HEK293 (cell line): Measurements from ENCODE around the gene ELL2.

ENCODE experiments used
- EGR2 ChIP-seq: fragments of 450-650 bp; formaldehyde crosslinking; IDR thresholded peaks from 2 replicates; pipeline ENCODE4 v1.5.1; 2016; ENCODE audit warnings: low read depth, missing biosample characterization, missing genetic modification characterization
- FEZF1 ChIP-seq: fragments of 450-650 bp; formaldehyde crosslinking; IDR thresholded peaks from 2 replicates; pipeline ENCODE4 v1.5.1; 2016; ENCODE audit warnings: missing biosample characterization, missing genetic modification characterization
- GLIS2 ChIP-seq: fragments of 450-650 bp; formaldehyde crosslinking; IDR thresholded peaks from 2 replicates; pipeline ENCODE4 v1.5.1; 2016; ENCODE audit warnings: missing biosample characterization, missing genetic modification characterization
- IKZF3 ChIP-seq: fragments of 450-650 bp; IDR thresholded peaks from 2 replicates; pipeline ENCODE4 v1.5.0; 2018; ENCODE audit warnings: missing biosample characterization, mild to moderate bottlenecking, missing genetic modification characterization, moderate library complexity
- KLF1 ChIP-seq: fragments of 450-650 bp; formaldehyde crosslinking; IDR thresholded peaks from 2 replicates; pipeline ENCODE4 v1.5.1; 2016; ENCODE audit warnings: missing biosample characterization, missing genetic modification characterization
- KLF16 ChIP-seq: fragments of 450-650 bp; formaldehyde crosslinking; IDR thresholded peaks from 2 replicates; pipeline ENCODE4 v1.5.1; 2017; ENCODE audit warnings: missing biosample characterization, missing genetic modification characterization
- KLF9 ChIP-seq: fragments of 450-650 bp; formaldehyde crosslinking; IDR thresholded peaks from 2 replicates; pipeline ENCODE4 v1.5.1; 2016; ENCODE audit warnings: missing biosample characterization, missing genetic modification characterization, low read depth
- OSR2 ChIP-seq: fragments of 450-650 bp; formaldehyde crosslinking; IDR thresholded peaks from 2 replicates; pipeline ENCODE4 v1.5.1; 2016; ENCODE audit warnings: missing biosample characterization, missing genetic modification characterization
- PRDM1 ChIP-seq: fragments of 450-650 bp; formaldehyde crosslinking; IDR thresholded peaks from 2 replicates; pipeline ENCODE4; 2016; ENCODE audit warnings: missing biosample characterization, missing genetic modification characterization
- SP7 ChIP-seq: fragments of 450-650 bp; formaldehyde crosslinking; IDR thresholded peaks from 2 replicates; pipeline ENCODE4 v1.5.1; 2016; ENCODE audit warnings: missing biosample characterization, missing genetic modification characterization
- ZBTB11 ChIP-seq: fragments of 450-650 bp; formaldehyde crosslinking; conservative IDR thresholded peaks from 2 replicates; pipeline ENCODE4 v1.5.1; 2016; ENCODE audit warnings: low read depth, missing biosample characterization, missing genetic modification characterization
- ZIC2 ChIP-seq: fragments of 450-650 bp; formaldehyde crosslinking; IDR thresholded peaks from 2 replicates; pipeline ENCODE4 v1.5.1; 2016; ENCODE audit warnings: missing biosample characterization, missing genetic modification characterization
- ZNF2 ChIP-seq: fragments of 450-650 bp; formaldehyde crosslinking; IDR thresholded peaks from 2 replicates; pipeline ENCODE4 v1.5.1; 2016; ENCODE audit warnings: missing biosample characterization, missing genetic modification characterization
- ZNF335 ChIP-seq: fragments of 450-650 bp; formaldehyde crosslinking; conservative IDR thresholded peaks from 2 replicates; pipeline ENCODE4 v1.5.1; 2016; ENCODE audit warnings: missing biosample characterization, missing genetic modification characterization
- ZNF394 ChIP-seq: fragments of 450-650 bp; formaldehyde crosslinking; IDR thresholded peaks from 2 replicates; pipeline ENCODE4 v1.5.1; 2016; ENCODE audit warnings: missing biosample characterization, missing genetic modification characterization, mild to moderate bottlenecking, moderate library complexity, borderline replicate concordance
- ZNF423 ChIP-seq: fragments of 450-650 bp; formaldehyde crosslinking; IDR thresholded peaks from 2 replicates; pipeline ENCODE4 v1.5.1; 2016; ENCODE audit warnings: missing biosample characterization, missing genetic modification characterization
- ZNF521 ChIP-seq: fragments of 450-650 bp; formaldehyde crosslinking; IDR thresholded peaks from 2 replicates; pipeline ENCODE4 v1.5.1; 2017; ENCODE audit warnings: missing biosample characterization, mild to moderate bottlenecking, missing genetic modification characterization
- ZNF623 ChIP-seq: fragments of 450-650 bp; formaldehyde crosslinking; IDR thresholded peaks from 2 replicates; pipeline ENCODE4 v1.5.1; 2016; ENCODE audit warnings: missing biosample characterization, missing genetic modification characterization
- ZNF629 ChIP-seq: fragments of 450-650 bp; formaldehyde crosslinking; IDR thresholded peaks from 2 replicates; pipeline ENCODE4 v1.5.1; 2017; ENCODE audit warnings: missing biosample characterization, missing genetic modification characterization
- ZNF791 ChIP-seq: fragments of 450-650 bp; formaldehyde crosslinking; IDR thresholded peaks from 2 replicates; pipeline ENCODE4 v1.5.1; 2016; ENCODE audit warnings: missing biosample characterization, missing genetic modification characterization
- ZNF843 ChIP-seq: fragments of 450-650 bp; formaldehyde crosslinking; IDR thresholded peaks from 2 replicates; pipeline ENCODE4 v1.5.1; 2016; ENCODE audit warnings: missing biosample characterization, missing genetic modification characterization
- ZSCAN4 ChIP-seq: fragments of 450-650 bp; formaldehyde crosslinking; IDR thresholded peaks from 2 replicates; pipeline ENCODE4 v1.5.1; 2017; ENCODE audit warnings: missing biosample characterization, missing genetic modification characterization
- ZSCAN5A ChIP-seq: fragments of 450-650 bp; formaldehyde crosslinking; IDR thresholded peaks from 2 replicates; pipeline ENCODE4 v1.5.1; 2016; ENCODE audit warnings: missing biosample characterization, missing genetic modification characterization
- ZXDB ChIP-seq: fragments of 450-650 bp; formaldehyde crosslinking; IDR thresholded peaks from 2 replicates; pipeline ENCODE4 v1.5.1; 2016; ENCODE audit warnings: missing biosample characterization, missing genetic modification characterization
- TF ChIP-seq, protein P1 (sequence below): fragments of 450-650 bp; formaldehyde crosslinking; IDR thresholded peaks from 2 replicates; pipeline ENCODE4 v1.5.1; 2016; ENCODE audit warnings: missing biosample characterization, missing genetic modification characterization, low read depth
- TF ChIP-seq, protein P2 (sequence below): fragments of 450-650 bp; formaldehyde crosslinking; conservative IDR thresholded peaks from 2 replicates; pipeline ENCODE4 v1.5.1; 2016; ENCODE audit warnings: low read depth, missing biosample characterization, missing genetic modification characterization

ELL2 gene

DNA sequence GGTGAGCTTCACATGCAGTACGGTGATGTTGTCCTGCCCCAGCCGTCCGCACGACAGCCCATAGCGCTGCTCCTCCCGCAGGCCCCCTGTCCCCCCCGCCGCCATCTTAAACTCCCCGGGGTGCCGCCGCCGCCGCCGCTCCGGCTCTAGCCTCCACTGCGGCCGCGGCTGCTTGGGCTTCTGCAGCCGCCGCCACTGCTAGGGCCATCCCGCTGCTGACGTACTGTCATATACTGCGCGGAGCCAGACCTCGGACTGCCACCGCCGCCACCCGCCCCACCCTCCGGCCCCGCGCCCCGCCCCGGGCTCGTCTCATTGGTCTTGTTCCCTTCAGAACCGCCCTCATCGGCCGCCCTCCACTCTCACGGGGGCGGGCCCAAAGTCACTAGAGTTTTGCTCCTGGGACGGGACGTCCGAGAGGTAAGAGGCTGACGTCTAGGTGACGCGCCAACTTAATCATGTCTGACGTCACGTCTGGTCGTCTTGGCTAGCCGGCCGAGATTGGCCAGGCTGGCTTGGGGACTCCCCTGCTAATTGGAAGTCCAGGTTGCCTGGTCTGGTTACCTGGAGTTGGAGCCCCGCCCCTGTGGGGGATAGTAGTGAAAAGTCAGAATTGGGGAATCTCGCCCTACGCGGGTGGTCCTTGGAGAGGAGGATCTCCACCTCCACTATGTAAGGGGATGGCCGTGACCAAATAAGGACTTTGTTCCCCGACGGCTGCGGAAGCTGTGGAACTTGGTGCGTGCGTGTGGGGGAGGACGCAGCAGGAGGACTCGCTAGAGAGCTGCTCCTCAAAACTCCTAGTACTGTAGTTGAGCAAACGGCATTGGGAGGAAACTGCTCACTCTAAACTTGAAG, at the start of gene ELL2 (continued):
- TF ChIP-seq ZBTB11 (tag by site-specific recombination) (peak; percentile 47; the same call in 1 of the 2 replicates), ZIC2 (tag by site-specific recombination) (peak; percentile 62), KLF1 (tag by site-specific recombination) (0 out of 2 replicates have a peak, but pooled peaks have one; percentile 10), ZXDB (peak; percentile 74), ZNF2 (tag by site-specific recombination) (0 out of 2 replicates have a peak, but pooled peaks have one; percentile 37), ZNF843 (tag by site-specific recombination) (peak; percentile 18; the same call in 1 of the 2 replicates), GLIS2 (tag by site-specific recombination) (peak; percentile 79), PRDM1 (tag by site-specific recombination) (peak; percentile 72), ZSCAN5A (tag by site-specific recombination) (no peak; the same call in 1 of the 2 replicates), ZNF423 (tag by site-specific recombination) (peak; percentile 83; the same call in 1 of the 2 replicates), ZNF629 (tag by site-specific recombination) (peak; percentile 100), OSR2 (tag by site-specific recombination) (peak; percentile 40; the same call in 1 of the 2 replicates), KLF9 (peak; percentile 11; the same call in 1 of the 2 replicates), EGR2 (tag by site-specific recombination) (peak; percentile 16; the same call in 1 of the 2 replicates), ZSCAN4 (tag by site-specific recombination) (no peak), SP7 (peak; percentile 77), IKZF3 (tag by site-specific recombination) (peak; percentile 55), ZNF623 (tag by site-specific recombination) (0 out of 2 replicates have a peak, but pooled peaks have one; percentile 8), ZNF394 (tag by site-specific recombination) (0 out of 2 replicates have a peak, but pooled peaks have one; percentile 52), ZNF521 (tag by site-specific recombination) (no peak), FEZF1 (tag by site-specific recombination) (peak; percentile 71), ZNF791 (tag by site-specific recombination) (no peak), ZNF335 (tag by site-specific recombination) (peak; percentile 93), KLF16 (tag by site-specific recombination) (no peak)
- TF ChIP-seq, protein P1, sequence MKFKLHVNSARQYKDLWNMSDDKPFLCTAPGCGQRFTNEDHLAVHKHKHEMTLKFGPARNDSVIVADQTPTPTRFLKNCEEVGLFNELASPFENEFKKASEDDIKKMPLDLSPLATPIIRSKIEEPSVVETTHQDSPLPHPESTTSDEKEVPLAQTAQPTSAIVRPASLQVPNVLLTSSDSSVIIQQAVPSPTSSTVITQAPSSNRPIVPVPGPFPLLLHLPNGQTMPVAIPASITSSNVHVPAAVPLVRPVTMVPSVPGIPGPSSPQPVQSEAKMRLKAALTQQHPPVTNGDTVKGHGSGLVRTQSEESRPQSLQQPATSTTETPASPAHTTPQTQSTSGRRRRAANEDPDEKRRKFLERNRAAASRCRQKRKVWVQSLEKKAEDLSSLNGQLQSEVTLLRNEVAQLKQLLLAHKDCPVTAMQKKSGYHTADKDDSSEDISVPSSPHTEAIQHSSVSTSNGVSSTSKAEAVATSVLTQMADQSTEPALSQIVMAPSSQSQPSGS: peak; percentile 98
- TF ChIP-seq, protein P2, sequence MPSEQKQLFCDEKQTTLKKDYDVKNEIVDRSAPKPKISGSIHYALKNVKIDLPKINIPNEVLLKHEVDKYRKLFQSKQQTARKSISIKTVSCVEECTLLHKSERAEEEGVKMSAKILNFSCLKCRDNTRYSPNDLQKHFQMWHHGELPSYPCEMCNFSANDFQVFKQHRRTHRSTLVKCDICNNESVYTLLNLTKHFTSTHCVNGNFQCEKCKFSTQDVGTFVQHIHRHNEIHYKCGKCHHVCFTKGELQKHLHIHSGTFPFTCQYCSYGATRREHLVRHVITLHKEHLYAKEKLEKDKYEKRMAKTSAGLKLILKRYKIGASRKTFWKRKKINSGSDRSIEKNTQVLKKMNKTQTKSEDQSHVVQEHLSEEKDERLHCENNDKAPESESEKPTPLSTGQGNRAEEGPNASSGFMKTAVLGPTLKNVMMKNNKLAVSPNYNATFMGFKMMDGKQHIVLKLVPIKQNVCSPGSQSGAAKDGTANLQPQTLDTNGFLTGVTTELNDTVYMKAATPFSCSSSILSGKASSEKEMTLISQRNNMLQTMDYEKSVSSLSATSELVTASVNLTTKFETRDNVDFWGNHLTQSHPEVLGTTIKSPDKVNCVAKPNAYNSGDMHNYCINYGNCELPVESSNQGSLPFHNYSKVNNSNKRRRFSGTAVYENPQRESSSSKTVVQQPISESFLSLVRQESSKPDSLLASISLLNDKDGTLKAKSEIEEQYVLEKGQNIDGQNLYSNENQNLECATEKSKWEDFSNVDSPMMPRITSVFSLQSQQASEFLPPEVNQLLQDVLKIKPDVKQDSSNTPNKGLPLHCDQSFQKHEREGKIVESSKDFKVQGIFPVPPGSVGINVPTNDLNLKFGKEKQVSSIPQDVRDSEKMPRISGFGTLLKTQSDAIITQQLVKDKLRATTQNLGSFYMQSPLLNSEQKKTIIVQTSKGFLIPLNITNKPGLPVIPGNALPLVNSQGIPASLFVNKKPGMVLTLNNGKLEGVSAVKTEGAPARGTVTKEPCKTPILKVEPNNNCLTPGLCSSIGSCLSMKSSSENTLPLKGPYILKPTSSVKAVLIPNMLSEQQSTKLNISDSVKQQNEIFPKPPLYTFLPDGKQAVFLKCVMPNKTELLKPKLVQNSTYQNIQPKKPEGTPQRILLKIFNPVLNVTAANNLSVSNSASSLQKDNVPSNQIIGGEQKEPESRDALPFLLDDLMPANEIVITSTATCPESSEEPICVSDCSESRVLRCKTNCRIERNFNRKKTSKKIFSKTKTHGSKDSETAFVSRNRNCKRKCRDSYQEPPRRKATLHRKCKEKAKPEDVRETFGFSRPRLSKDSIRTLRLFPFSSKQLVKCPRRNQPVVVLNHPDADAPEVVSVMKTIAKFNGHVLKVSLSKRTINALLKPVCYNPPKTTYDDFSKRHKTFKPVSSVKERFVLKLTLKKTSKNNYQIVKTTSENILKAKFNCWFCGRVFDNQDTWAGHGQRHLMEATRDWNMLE (tag by site-specific recombination): no peak; the same call in 1 of the 2 replicates
